ENCODE data around the gene SFXN3.

DNA sequence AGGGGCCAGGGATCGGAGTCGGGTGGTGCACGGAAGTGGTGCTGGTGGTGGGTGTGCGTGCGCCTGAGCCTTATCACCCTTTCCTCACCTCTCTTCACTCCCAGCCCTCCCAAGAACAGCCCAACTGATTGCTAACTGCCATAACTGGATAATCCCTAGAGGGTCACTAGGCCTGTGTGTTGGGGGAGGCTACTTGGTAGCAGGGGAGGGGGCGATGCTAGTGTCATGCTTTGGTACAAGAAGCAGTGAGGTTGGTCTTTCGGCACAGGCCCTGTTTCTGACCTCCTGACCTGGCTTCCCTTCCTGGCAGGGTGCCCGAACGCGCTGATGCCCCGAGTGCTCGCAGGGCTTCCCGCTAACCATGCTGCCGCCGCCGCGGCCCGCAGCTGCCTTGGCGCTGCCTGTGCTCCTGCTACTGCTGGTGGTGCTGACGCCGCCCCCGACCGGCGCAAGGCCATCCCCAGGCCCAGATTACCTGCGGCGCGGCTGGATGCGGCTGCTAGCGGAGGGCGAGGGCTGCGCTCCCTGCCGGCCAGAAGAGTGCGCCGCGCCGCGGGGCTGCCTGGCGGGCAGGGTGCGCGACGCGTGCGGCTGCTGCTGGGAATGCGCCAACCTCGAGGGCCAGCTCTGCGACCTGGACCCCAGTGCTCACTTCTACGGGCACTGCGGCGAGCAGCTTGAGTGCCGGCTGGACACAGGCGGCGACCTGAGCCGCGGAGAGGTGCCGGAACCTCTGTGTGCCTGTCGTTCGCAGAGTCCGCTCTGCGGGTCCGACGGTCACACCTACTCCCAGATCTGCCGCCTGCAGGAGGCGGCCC is 31.4 kb downstream of the SFXN3 start:
- TF ChIP-seq, protein P1, sequence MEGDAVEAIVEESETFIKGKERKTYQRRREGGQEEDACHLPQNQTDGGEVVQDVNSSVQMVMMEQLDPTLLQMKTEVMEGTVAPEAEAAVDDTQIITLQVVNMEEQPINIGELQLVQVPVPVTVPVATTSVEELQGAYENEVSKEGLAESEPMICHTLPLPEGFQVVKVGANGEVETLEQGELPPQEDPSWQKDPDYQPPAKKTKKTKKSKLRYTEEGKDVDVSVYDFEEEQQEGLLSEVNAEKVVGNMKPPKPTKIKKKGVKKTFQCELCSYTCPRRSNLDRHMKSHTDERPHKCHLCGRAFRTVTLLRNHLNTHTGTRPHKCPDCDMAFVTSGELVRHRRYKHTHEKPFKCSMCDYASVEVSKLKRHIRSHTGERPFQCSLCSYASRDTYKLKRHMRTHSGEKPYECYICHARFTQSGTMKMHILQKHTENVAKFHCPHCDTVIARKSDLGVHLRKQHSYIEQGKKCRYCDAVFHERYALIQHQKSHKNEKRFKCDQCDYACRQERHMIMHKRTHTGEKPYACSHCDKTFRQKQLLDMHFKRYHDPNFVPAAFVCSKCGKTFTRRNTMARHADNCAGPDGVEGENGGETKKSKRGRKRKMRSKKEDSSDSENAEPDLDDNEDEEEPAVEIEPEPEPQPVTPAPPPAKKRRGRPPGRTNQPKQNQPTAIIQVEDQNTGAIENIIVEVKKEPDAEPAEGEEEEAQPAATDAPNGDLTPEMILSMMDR (IDR thresholded peaks at IDR 0.05) = peak in 5 of 6 experiments; percentile 17 to 64 (median 47)
- TF ChIP-seq POLR2A (IDR thresholded peaks at IDR 0.05) = no peak
